Body of pancreas (tissue), 4 donors: Measurements from ENCODE around the gene CCN5. TPM values are rescaled to one million over a fixed set of nuclear protein-coding genes. Genes with fewer than 3 reads are reported as not detected.

Source experiments
- ATAC-seq: fragments of 150-250 bp; one replicate; pipeline ENCODE4 v1.9.1; 2016
- DNase-seq, 4 donors: peaks; one replicate each; pipeline ENCODE4 v3.0.0-alpha.2; 2019
- H3K27ac ChIP-seq, 4 donors: fragments of 200-600 bp; sonication (generic); 1 replicate in 3 of 4; 2 replicates in 1 of 4; pipeline versions ENCODE4 v1.5.1 to v1.6.1; 2016 to 2019; ENCODE audit warnings: mild to moderate bottlenecking in 1 of 4, mixed read lengths in 1 of 4, moderate library complexity in 1 of 4
- H3K27me3 ChIP-seq, 2 donors: fragments of 200-600 bp; sonication (generic); one replicate each; pipeline ENCODE4 v1.6.0; 2016; ENCODE audit warnings: mild to moderate bottlenecking in 1 of 2
- H3K36me3 ChIP-seq, 2 donors: fragments of 200-600 bp; sonication (generic); replicated peaks in 1 of 2; 2 replicates each; pipeline ENCODE4 v1.5.1; 2016; ENCODE audit warnings: low read depth in 2 of 2; ENCODE audit not compliant: insufficient read depth in 1 of 2
- H3K4me1 ChIP-seq: fragments of 200-600 bp; sonication (generic); one replicate; pipeline ENCODE4 v1.6.0; 2016
- H3K4me3 ChIP-seq, 2 donors: fragments of 200-600 bp; sonication (generic); 1 replicate in 1 of 2; 2 replicates in 1 of 2; pipeline ENCODE4 v1.5.1; 2016 to 2019
- H3K9me3 ChIP-seq, 3 donors: fragments of 200-600 bp; sonication (generic); 1 replicate in 2 of 3; 2 replicates in 1 of 3; pipeline ENCODE4 v1.5.1; 2016
- CTCF ChIP-seq, 7 experiments: fragments of 450-650 bp in 4 of 7; fragments of 200-600 bp in 3 of 7; sonication (generic) in 3 of 7; IDR thresholded peaks; one replicate each; pipeline ENCODE4 v1.5.1; 2016 to 2019; ENCODE audit warnings: antibody characterized with exemption in 7 of 7
- POLR2A ChIP-seq, 3 donors: fragments of 450-650 bp; IDR thresholded peaks; one replicate each; pipeline ENCODE4 v1.6.1; 2016; ENCODE audit warnings: antibody characterized with exemption in 3 of 3, mild to moderate bottlenecking in 2 of 3
- WGBS, 2 donors: methylation state at CpG; one replicate each; pipeline ENCODE4 v1.1.5; 2017; 5-methylcytosine and 5-hydroxymethylcytosine counted together
- intact Hi-C: fragments of 100-400 bp; cut with DNase I; formaldehyde crosslinking; loops from one replicate; pipeline ENCODE4 v1.15.1; 2023
- total RNA-seq, 2 donors: library from RNA; depleted of rRNA; stranded (reverse); fragments of >200 nt; gene quantifications; one replicate each; pipeline ENCODE4 v1.1.0, GENCODE V29; 2016

The CCN5 gene
- total RNA-seq, 2 donors from 2014 or later, result 7.9 to 18.2 TPM

- no peak for DNase-seq
- TF ChIP-seq CTCF (IDR thresholded peaks at IDR 0.05) (no peak), POLR2A (IDR thresholded peaks at IDR 0.05) (no peak)
- Histone ChIP-seq H3K9me3 (no peaks in the 10 kb centered on the region), H3K36me3 (no peaks in the 10 kb centered on the region), H3K27ac (no peak overlapping the region), H3K27me3 (no peaks in the 10 kb centered on the region), H3K4me1 (peaks cover 4% of the 10 kb centered on the region), H3K4me3 (no peak overlapping the region)
- intact Hi-C loops, result no loop called here
- no peak for ATAC-seq
- WGBS, 2 donors, result 85% methylated on average over 6 to 7 of the region's 7 CpGs
Observed at GRCh38 chr20:44720621-44720996, 5.4 kb downstream of the CCN5 start.

- 40 to 42% methylated on average over 11 of the region's 11 CpGs for WGBS, 2 donors
- intact Hi-C loops, result no loop called here
- no peaks in the 10 kb centered on the region for H3K27me3 ChIP-seq
- no peak overlapping the region for H3K4me3 ChIP-seq
- no peaks in the 10 kb centered on the region for H3K36me3 ChIP-seq
- DNase-seq (peak; percentile 32 to 59 (median 53)), ATAC-seq (peak; percentile 58)
- TF ChIP-seq CTCF (IDR thresholded peaks at IDR 0.05), result no peak
- TF ChIP-seq POLR2A (IDR thresholded peaks at IDR 0.05), result no peak
- no peaks in the 10 kb centered on the region for H3K9me3 ChIP-seq
- H3K27ac ChIP-seq, result no peak overlapping the region
- H3K4me1 ChIP-seq, result peaks cover 4% of the 10 kb centered on the region
Observed at GRCh38 chr20:44720997-44721784, 6.0 kb downstream of the CCN5 start.

- TF ChIP-seq POLR2A (IDR thresholded peaks at IDR 0.05) (no peak), CTCF (IDR thresholded peaks at IDR 0.05) (no peak)
- no peaks in the 10 kb centered on the region for H3K27me3 ChIP-seq
- DNase-seq (no peak), ATAC-seq (no peak)
- intact Hi-C loops, result no loop called here
- H3K4me3 ChIP-seq, result no peak overlapping the region
- 50 to 64% methylated on average over 1 of the region's 1 CpG for WGBS, 2 donors
- H3K9me3 ChIP-seq, result no peaks in the 10 kb centered on the region
- H3K27ac ChIP-seq, result no peak overlapping the region
- H3K4me1 ChIP-seq, result peaks cover 4% of the 10 kb centered on the region
- no peaks in the 10 kb centered on the region for H3K36me3 ChIP-seq
Observed at GRCh38 chr20:44721785-44722054, 6.6 kb downstream of the CCN5 start.

- Histone ChIP-seq H3K27me3 (no peaks in the 10 kb centered on the region), H3K9me3 (no peaks in the 10 kb centered on the region), H3K36me3 (no peaks in the 10 kb centered on the region), H3K4me1 (peaks cover 4% of the 10 kb centered on the region), H3K27ac (no peak overlapping the region), H3K4me3 (no peak overlapping the region)
- DNase-seq (no peak), ATAC-seq (no peak)
- no peak for TF ChIP-seq CTCF (IDR thresholded peaks at IDR 0.05)
- no peak for TF ChIP-seq POLR2A (IDR thresholded peaks at IDR 0.05)
- intact Hi-C loops, result no loop called here
- WGBS, 2 donors, result 71 to 79% methylated on average over 2 of the region's 2 CpGs
Observed at GRCh38 chr20:44722990-44723389, 7.8 kb downstream of the CCN5 start.

GRCh38 chr20:44723391-44723790 is 8.2 kb downstream of the CCN5 start:
- intact Hi-C loops, result no loop called here
- ATAC-seq, result no peak

More at GRCh38 chr20:44723391-44723790, 8.2 kb downstream of the CCN5 start:
- Histone ChIP-seq H3K4me1 (peaks cover 4% of the 10 kb centered on the region), H3K9me3 (no peaks in the 10 kb centered on the region), H3K27ac (no peak overlapping the region), H3K4me3 (no peak overlapping the region), H3K36me3 (no peaks in the 10 kb centered on the region), H3K27me3 (no peaks in the 10 kb centered on the region)
- no peak for DNase-seq
- WGBS, 2 donors, result 62 to 77% methylated on average over 6 to 7 of the region's 7 CpGs
- TF ChIP-seq CTCF (IDR thresholded peaks at IDR 0.05) (no peak), POLR2A (IDR thresholded peaks at IDR 0.05) (no peak)
